OCI-LY7 (cell line): ENCODE results near the gene CTU2.

Experiments
- EZH2phosphoT487 ChIP-seq: fragments of 200-600 bp; sonication (generic); IDR thresholded peaks from 2 replicates; pipeline ENCODE4 v1.6.1; 2018; ENCODE audit warnings: low read depth, borderline replicate concordance, mild to moderate bottlenecking, mixed run types, antibody characterized with exemption, low read length, moderate library complexity, mixed read lengths
- TF ChIP-seq, protein P1 (sequence below): fragments of 200-600 bp; sonication (generic); conservative IDR thresholded peaks from 2 replicates; pipeline ENCODE4 v1.5.1; 2014; ENCODE audit warnings: mild to moderate bottlenecking, antibody characterized with exemption, low read length, moderate library complexity, mixed read lengths

DNA sequence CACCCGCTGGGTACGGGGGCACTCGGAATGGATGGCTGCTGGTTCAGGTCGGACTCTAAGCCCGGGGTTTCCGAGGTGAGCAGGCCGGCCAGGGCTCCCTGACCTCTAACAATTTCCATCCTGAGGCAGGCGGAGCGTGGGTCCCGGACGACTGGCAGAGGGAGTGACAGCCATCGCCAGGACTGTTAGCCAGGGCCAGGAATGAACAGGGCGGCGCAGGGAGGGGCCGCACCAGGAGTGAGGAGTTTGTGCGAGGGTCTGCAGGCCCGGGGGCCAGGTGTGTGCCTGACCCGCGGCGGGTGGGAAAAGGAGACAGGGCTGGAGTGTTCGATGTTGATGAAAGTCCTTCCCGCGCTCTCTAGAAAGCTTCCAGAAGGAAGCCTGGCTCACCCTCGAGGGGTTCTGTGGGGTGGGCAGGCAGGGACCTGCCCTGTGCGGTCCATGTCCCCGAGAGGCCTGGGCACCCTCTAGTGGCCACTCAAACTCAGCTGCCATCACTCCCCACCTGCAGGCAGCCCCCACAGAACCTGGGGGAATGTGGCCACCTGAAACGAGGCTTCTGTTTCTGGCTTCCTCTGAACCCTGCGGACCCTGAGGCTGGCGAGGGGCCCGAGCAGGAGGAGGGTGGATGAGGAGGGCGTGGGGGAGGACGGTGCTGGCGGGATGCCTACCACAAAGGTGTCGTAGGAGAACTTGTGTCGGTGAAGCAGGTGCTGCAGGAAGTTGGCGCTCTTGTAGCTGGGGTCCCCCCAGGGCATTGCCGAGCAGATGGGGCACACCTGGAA lies 8.3 kb upstream of the CTU2 start:
- TF ChIP-seq, protein P1, sequence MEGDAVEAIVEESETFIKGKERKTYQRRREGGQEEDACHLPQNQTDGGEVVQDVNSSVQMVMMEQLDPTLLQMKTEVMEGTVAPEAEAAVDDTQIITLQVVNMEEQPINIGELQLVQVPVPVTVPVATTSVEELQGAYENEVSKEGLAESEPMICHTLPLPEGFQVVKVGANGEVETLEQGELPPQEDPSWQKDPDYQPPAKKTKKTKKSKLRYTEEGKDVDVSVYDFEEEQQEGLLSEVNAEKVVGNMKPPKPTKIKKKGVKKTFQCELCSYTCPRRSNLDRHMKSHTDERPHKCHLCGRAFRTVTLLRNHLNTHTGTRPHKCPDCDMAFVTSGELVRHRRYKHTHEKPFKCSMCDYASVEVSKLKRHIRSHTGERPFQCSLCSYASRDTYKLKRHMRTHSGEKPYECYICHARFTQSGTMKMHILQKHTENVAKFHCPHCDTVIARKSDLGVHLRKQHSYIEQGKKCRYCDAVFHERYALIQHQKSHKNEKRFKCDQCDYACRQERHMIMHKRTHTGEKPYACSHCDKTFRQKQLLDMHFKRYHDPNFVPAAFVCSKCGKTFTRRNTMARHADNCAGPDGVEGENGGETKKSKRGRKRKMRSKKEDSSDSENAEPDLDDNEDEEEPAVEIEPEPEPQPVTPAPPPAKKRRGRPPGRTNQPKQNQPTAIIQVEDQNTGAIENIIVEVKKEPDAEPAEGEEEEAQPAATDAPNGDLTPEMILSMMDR: peak; percentile 56; the same call in 1 of the 2 replicates
- no peak for TF ChIP-seq EZH2phosphoT487
